NCI-H345 treated with DMSO at 0.1 percent for 48 hours (cell line): ENCODE data around the gene AFF3.
"Not testable (repeated sequence)": the region's sequence is repeated elsewhere in the genome, so short reads cannot be mapped to it uniquely, and the experiment has no call there.

Experiments used
- DNase-seq: peaks from one replicate; lab custom pipeline; 2025; ENCODE audit not compliant: unreplicated experiment; lab: John Stamatoyannopoulos, UW

AFF3 gene

GRCh38 chr2:99773642-99774041, 368.7 kb downstream of the AFF3 start:
- DNase-seq: not testable (repeated sequence)

GRCh38 chr2:99772591-99773331, 369.6 kb downstream of the AFF3 start:
- DNase-seq: no peak

- no peak for DNase-seq
Measured at GRCh38 chr2:99771681-99772333, 370.6 kb downstream of the AFF3 start.

- no peak for DNase-seq
Measured at GRCh38 chr2:99770876-99771275, 371.5 kb downstream of the AFF3 start.

- DNase-seq: no peak
Measured at GRCh38 chr2:99765731-99766318, 376.6 kb downstream of the AFF3 start.

GRCh38 chr2:99763764-99764163, 378.6 kb downstream of the AFF3 start:
- no peak for DNase-seq

GRCh38 chr2:99762714-99763113, 379.7 kb downstream of the AFF3 start:
- no peak for DNase-seq

- DNase-seq: no peak
Measured at GRCh38 chr2:99757611-99758114, 384.7 kb downstream of the AFF3 start.

GRCh38 chr2:99756059-99756458, 386.3 kb downstream of the AFF3 start:
- no peak for DNase-seq

- DNase-seq: no peak
Measured at GRCh38 chr2:99754210-99754609, 388.2 kb downstream of the AFF3 start.

GRCh38 chr2:99753505-99753904, 388.9 kb downstream of the AFF3 start:
- no peak for DNase-seq

- no peak for DNase-seq
Measured at GRCh38 chr2:99748344-99748743, 394.0 kb downstream of the AFF3 start.

- no peak for DNase-seq
Measured at GRCh38 chr2:99747842-99748241, 394.5 kb downstream of the AFF3 start.

- DNase-seq: no peak
Measured at GRCh38 chr2:99743146-99743545, 399.2 kb downstream of the AFF3 start.

- DNase-seq: no peak
Measured at GRCh38 chr2:99737537-99737936, 404.9 kb downstream of the AFF3 start.

GRCh38 chr2:99735753-99736152, 406.6 kb downstream of the AFF3 start:
- no peak for DNase-seq

GRCh38 chr2:99735314-99735713, 407.1 kb downstream of the AFF3 start:
- not testable (repeated sequence) for DNase-seq

- DNase-seq: no peak
Measured at GRCh38 chr2:99734236-99734635, 408.2 kb downstream of the AFF3 start.

GRCh38 chr2:99729104-99730025, 413.0 kb downstream of the AFF3 start:
- DNase-seq: no peak

GRCh38 chr2:99728166-99728565, 414.2 kb downstream of the AFF3 start:
- DNase-seq: no peak

GRCh38 chr2:99727199-99727598, 415.2 kb downstream of the AFF3 start:
- no peak for DNase-seq
